GM12865 (cell line): Measurements from ENCODE around the gene LAMA2.

Source experiments
- DNase-seq: peaks from one replicate; pipeline ENCODE4 v3.0.0; 2010; ENCODE audit warnings: low read depth
- H3K4me3 ChIP-seq: 2 replicates; pipeline ENCODE4 v1.5.1; 2011; ENCODE audit warnings: mild to moderate bottlenecking, low read depth, low read length, control low read depth
- TF ChIP-seq, protein P1 (sequence below): IDR thresholded peaks from 2 replicates; pipeline ENCODE4 v1.5.1; 2011; ENCODE audit warnings: low read length, control low read depth, low read depth, inconsistent platforms; ENCODE audit not compliant: insufficient read depth; ENCODE audit errors: missing control alignments

Gene LAMA2

GRCh38 chr6:129111853-129112252 is 228.9 kb downstream of the LAMA2 start:
- DNase-seq: no peak
- TF ChIP-seq, protein P1, sequence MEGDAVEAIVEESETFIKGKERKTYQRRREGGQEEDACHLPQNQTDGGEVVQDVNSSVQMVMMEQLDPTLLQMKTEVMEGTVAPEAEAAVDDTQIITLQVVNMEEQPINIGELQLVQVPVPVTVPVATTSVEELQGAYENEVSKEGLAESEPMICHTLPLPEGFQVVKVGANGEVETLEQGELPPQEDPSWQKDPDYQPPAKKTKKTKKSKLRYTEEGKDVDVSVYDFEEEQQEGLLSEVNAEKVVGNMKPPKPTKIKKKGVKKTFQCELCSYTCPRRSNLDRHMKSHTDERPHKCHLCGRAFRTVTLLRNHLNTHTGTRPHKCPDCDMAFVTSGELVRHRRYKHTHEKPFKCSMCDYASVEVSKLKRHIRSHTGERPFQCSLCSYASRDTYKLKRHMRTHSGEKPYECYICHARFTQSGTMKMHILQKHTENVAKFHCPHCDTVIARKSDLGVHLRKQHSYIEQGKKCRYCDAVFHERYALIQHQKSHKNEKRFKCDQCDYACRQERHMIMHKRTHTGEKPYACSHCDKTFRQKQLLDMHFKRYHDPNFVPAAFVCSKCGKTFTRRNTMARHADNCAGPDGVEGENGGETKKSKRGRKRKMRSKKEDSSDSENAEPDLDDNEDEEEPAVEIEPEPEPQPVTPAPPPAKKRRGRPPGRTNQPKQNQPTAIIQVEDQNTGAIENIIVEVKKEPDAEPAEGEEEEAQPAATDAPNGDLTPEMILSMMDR: no peak
- no peak overlapping the region for H3K4me3 ChIP-seq

DNA sequence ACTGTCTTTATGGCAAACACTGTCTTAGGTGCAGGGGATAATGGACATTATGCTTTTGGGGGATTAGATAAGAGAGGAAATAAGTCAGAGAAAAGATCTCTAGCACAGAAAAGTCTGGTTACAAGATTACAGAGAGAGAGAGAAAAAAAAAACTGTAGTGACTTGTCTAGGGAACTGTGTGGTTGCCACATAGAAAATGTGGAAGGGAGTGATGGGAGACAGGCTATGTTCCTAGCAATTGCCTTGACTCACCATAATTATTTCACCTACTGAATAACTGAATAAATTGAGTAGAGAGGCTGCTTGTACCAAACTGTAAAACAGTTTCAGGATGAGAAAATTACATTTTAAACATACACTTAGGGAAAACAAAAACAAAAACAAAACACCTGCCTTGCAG is 229.7 kb downstream of the LAMA2 start:
- H3K4me3 ChIP-seq: no peak overlapping the region
- TF ChIP-seq, protein P1: no peak
- DNase-seq: no peak

DNA sequence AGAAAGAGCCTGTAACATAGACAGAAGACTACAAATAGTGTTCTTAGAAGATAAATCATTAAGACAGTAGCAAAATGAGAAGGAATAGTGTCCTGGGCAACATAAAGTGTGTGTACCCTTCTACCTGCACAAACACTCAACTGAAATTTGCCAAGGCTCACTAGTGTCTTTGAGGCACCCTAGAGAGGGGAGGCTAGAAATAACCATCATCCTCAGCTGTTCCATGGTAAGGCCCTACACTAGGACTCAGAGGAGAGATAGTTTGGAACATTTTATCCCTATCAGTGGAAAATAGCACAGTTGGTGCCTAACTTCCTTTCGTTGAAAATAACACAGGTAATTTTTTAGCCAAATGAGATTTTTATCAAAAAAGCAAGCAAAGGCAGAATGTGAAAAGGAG is 230.7 kb downstream of the LAMA2 start:
- DNase-seq: no peak
- H3K4me3 ChIP-seq: no peak overlapping the region
- TF ChIP-seq, protein P1: no peak

DNA sequence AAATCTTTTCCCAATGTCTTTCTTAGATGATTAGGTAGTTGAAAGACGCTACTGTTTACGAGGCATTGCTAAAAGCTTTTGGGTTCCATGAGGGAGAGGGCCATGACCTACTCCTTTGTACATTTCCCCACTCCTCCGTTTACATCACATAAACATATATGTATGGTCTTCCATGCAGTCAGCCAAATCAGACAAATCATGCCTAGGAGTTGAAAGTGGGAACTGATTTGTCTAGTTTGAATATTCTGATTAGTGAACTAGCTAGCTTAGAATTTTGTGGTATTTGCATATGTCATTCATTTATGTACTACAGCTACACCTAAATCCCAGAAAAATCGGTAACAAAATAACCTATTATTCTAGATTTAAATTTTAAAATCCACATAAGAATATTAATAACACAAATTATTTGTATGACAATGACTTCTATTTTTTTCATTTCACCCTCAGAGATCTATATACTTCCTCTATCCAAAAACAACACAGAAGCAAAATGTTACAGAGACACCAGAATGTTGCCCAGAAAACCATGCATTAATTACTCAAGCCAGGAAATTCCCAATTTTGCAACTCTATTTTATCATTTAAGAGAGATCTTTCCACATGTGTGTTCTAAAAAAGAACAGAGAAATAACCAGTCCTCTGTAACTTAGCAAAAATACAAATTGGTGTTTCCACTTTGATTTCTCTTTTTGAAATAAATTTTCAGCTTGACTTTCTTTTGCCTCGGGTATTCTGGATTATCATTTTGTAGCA is 231.9 kb downstream of the LAMA2 start:
- TF ChIP-seq, protein P1: no peak
- no peak overlapping the region for H3K4me3 ChIP-seq
- DNase-seq: no peak

DNA sequence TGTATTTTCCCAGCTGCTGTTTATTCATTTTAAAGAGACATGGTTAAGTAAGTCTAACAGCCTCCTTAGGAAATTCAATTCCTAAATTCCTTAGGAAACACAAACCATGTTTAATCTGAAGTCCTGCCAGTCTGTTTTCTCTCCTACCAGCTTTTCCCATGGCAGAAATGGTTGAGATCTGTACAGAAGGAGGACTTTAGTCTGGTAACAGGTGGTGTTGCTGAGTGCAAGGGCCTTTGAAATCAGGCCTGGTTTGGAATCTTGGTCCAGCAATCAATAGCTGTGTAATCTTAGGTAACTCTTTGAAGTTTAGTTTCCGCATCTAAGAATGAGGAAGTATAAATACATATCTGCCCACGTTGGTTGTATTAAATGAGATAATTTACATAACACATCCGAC is 232.5 kb downstream of the LAMA2 start:
- TF ChIP-seq, protein P1: no peak
- DNase-seq: no peak
- H3K4me3 ChIP-seq: no peak overlapping the region

GRCh38 chr6:129117355-129117754 is 234.4 kb downstream of the LAMA2 start:
- no peak for DNase-seq
- TF ChIP-seq, protein P1: no peak
- no peak overlapping the region for H3K4me3 ChIP-seq
